Esophagus (tissue), 2 donors: ENCODE results near the gene GCM1. TPM values are rescaled to one million over a fixed set of nuclear protein-coding genes. Genes with fewer than 3 reads are reported as not detected.
A peak's percentile ranks its signal among the peaks of the same experiment; 100 is the strongest.

Experiments used
- H3K27ac ChIP-seq, 2 donors: one replicate each; pipeline ENCODE4 v1.5.1; 2013; ENCODE audit warnings: low read depth in 2 of 2, mild to moderate bottlenecking in 2 of 2, inconsistent platforms in 1 of 2, low read length in 1 of 2, moderate library complexity in 1 of 2
- H3K27me3 ChIP-seq, 2 donors: one replicate each; pipeline ENCODE4 v1.6.1; 2013; ENCODE audit warnings: low read length in 2 of 2, control low read depth in 1 of 2, mild to moderate bottlenecking in 1 of 2; ENCODE audit not compliant: insufficient read depth in 2 of 2, control insufficient read depth in 1 of 2
- H3K36me3 ChIP-seq, 2 donors: one replicate each; pipeline ENCODE4 v1.6.1; 2013; ENCODE audit warnings: low read length in 1 of 2; ENCODE audit not compliant: control insufficient read depth in 2 of 2, insufficient read depth in 2 of 2
- H3K4me1 ChIP-seq, 2 donors: one replicate each; pipeline ENCODE4 v1.6.1; 2013; ENCODE audit warnings: low read length in 1 of 2; ENCODE audit not compliant: control insufficient read depth in 2 of 2, insufficient read depth in 2 of 2
- H3K4me3 ChIP-seq, 2 donors: one replicate each; pipeline ENCODE4 v1.5.1; 2013; ENCODE audit warnings: low read length in 2 of 2, mild to moderate bottlenecking in 2 of 2, low read depth in 1 of 2, moderate library complexity in 1 of 2
- H3K9me3 ChIP-seq, 2 donors: one replicate each; pipeline ENCODE4 v1.6.1; 2013; ENCODE audit warnings: mild to moderate bottlenecking in 2 of 2, low read depth in 1 of 2, low read length in 1 of 2, moderate library complexity in 1 of 2; ENCODE audit not compliant: control insufficient read depth in 2 of 2, insufficient read depth in 1 of 2
- WGBS, 2 donors: extraction: QIAGEN DNeasy Blood & Tissue Kit; methylation state at CpG; one replicate each; pipeline ENCODE4 v1.1.7; 2013; 5-methylcytosine and 5-hydroxymethylcytosine counted together
- polyA plus RNA-seq, 2 donors: library from polyadenylated mRNA; stranded (reverse); fragments of 200-250 nt; gene quantifications; one replicate each; pipeline ENCODE4 v1.2.3, GENCODE V29; 2013
- donor health status: healthy with polysubstance abuse.
- donor health status: Bipolar disorder and iron deficiency.

GCM1 gene
- polyA plus RNA-seq, 2 donors: not detected

GRCh38 chr6:53115113-53115512, 33.5 kb downstream of the GCM1 start:
- no peak overlapping the region for H3K27ac ChIP-seq
- WGBS, 2 donors: 94% methylated on average over 1 of the region's 1 CpG
- no peak overlapping the region for H3K4me3 ChIP-seq
- H3K36me3 ChIP-seq: no peaks in the 10 kb centered on the region
- no peaks in the 10 kb centered on the region for H3K9me3 ChIP-seq
- peaks cover 0 to 3% of the 10 kb centered on the region in 2 donors for H3K4me1 ChIP-seq
- H3K27me3 ChIP-seq: no peaks in the 10 kb centered on the region

DNA sequence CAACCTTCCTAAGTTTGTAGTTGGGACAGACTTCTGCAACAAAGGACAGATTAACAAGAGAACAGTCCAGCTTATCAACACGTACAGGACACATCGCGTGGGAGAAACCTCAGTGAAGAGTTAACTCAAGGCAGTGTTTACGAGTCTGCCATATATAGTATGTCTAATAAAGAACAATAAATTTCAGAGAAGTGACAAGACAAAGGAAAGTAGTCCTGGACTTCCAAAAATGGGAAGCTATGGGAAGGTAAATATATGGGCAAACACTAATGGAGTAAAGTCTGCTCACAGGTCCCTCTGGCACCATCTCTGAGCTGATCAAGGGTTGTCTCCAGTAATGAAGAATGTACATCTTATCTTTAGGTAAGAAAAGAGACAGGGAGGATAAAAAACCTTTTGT, 34.9 kb downstream of the GCM1 start:
- H3K27me3 ChIP-seq: no peaks in the 10 kb centered on the region
- WGBS, 2 donors: 58 to 77% methylated on average over 4 of the region's 4 CpGs
- H3K9me3 ChIP-seq: no peaks in the 10 kb centered on the region
- H3K36me3 ChIP-seq: no peaks in the 10 kb centered on the region
- no peak overlapping the region for H3K4me3 ChIP-seq
- no peak overlapping the region for H3K27ac ChIP-seq
- no peaks in the 10 kb centered on the region for H3K4me1 ChIP-seq

- Histone ChIP-seq H3K4me3 (no peak overlapping the region), H3K27me3 (no peaks in the 10 kb centered on the region), H3K9me3 (no peaks in the 10 kb centered on the region), H3K27ac (peak overlapping the region in 1 of 2 donors; percentile 23), H3K36me3 (no peaks in the 10 kb centered on the region), H3K4me1 (no peaks in the 10 kb centered on the region)
- WGBS, 2 donors: 25 to 30% methylated on average over 1 of the region's 1 CpG
These were observed 35.8 kb downstream of the GCM1 start for GRCh38 chr6:53112871-53113270.

GRCh38 chr6:53112404-53112803, 36.2 kb downstream of the GCM1 start:
- H3K4me3 ChIP-seq: no peak overlapping the region
- H3K9me3 ChIP-seq: no peaks in the 10 kb centered on the region
- no peaks in the 10 kb centered on the region for H3K4me1 ChIP-seq
- H3K27me3 ChIP-seq: no peaks in the 10 kb centered on the region
- H3K27ac ChIP-seq: no peak overlapping the region
- no peaks in the 10 kb centered on the region for H3K36me3 ChIP-seq

DNA sequence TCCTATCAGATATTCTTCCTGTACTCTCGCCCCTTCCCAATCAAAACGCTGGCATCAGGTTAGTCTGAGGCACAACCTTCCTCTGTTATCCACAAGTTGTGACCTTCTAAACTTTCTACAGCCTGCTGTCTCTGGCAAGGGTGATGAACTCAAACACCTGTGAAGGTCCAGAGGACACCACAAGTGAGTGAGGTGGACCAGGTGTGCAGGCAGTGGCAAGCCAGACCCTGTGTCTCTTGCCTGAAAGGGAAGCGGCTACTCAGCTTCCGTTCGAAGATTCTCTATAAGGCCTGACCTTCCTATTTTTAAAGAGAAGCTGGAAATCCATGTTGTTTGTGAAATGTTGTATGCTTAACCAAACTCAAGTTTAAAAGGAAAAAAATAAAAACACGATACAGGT, 36.8 kb downstream of the GCM1 start:
- Histone ChIP-seq H3K36me3 (no peaks in the 10 kb centered on the region), H3K27ac (no peak overlapping the region), H3K27me3 (no peaks in the 10 kb centered on the region), H3K4me3 (no peak overlapping the region), H3K9me3 (no peaks in the 10 kb centered on the region), H3K4me1 (no peaks in the 10 kb centered on the region)
- 56 to 60% methylated on average over 6 of the region's 6 CpGs for WGBS, 2 donors

DNA sequence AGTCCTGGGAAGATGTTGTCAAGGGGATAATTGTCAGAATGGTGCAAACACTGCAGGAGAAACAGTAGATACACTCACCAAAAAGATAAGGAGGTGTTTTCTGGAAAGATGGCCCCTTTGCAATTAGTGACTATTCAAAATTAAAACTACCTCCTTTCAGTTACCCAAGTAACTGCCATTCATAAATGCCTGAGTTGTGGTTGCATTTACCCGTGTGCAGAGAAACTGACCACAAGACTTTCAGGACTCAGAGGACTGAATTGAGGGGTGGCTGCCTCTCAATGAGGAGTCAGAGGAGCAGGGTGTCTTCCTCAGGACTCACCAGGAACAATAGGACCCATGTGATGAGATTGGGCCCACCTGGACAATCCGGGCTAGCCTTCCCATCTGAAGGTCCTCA, 39.0 kb downstream of the GCM1 start:
- H3K4me1 ChIP-seq: no peaks in the 10 kb centered on the region
- H3K4me3 ChIP-seq: no peak overlapping the region
- H3K27me3 ChIP-seq: no peaks in the 10 kb centered on the region
- H3K27ac ChIP-seq: no peak overlapping the region
- no peaks in the 10 kb centered on the region for H3K9me3 ChIP-seq
- no peaks in the 10 kb centered on the region for H3K36me3 ChIP-seq
- 88% methylated on average over 2 of the region's 2 CpGs for WGBS, 2 donors

- no peak overlapping the region for H3K27ac ChIP-seq
- 71 to 75% methylated on average over 4 of the region's 4 CpGs for WGBS, 2 donors
These were observed 41.5 kb downstream of the GCM1 start for GRCh38 chr6:53107091-53107490.

DNA sequence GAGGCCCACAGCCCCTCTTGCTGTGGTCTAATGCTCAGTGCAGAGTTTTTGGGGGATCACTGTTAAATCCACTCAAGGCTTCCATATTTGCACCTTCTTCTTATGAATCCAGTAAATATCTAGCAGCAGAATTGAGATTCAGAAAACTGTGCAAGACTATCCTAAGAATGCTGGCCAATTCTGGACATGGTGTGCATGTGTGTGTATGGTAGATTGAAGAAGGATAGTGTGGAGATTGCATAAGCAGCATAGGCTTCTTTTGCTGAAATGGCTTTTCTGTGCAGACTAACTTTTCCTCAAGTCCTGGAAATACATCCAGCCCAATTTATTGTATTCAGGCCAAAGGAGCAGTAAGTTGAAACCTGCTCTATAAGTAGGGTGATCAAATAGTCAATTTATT, 43.7 kb downstream of the GCM1 start:
- peaks cover 0 to 7% of the 10 kb centered on the region in 2 donors for H3K36me3 ChIP-seq
- H3K27ac ChIP-seq: no peak overlapping the region
- no peak overlapping the region for H3K4me3 ChIP-seq
- H3K27me3 ChIP-seq: no peaks in the 10 kb centered on the region
- no peaks in the 10 kb centered on the region for H3K9me3 ChIP-seq
- no peaks in the 10 kb centered on the region for H3K4me1 ChIP-seq

More at GRCh38 chr6:53107091-53107490, 41.5 kb downstream of the GCM1 start:
- no peaks in the 10 kb centered on the region for H3K27me3 ChIP-seq
- no peaks in the 10 kb centered on the region for H3K4me1 ChIP-seq
- H3K4me3 ChIP-seq: no peak overlapping the region
- no peaks in the 10 kb centered on the region for H3K36me3 ChIP-seq
- no peaks in the 10 kb centered on the region for H3K9me3 ChIP-seq

DNA sequence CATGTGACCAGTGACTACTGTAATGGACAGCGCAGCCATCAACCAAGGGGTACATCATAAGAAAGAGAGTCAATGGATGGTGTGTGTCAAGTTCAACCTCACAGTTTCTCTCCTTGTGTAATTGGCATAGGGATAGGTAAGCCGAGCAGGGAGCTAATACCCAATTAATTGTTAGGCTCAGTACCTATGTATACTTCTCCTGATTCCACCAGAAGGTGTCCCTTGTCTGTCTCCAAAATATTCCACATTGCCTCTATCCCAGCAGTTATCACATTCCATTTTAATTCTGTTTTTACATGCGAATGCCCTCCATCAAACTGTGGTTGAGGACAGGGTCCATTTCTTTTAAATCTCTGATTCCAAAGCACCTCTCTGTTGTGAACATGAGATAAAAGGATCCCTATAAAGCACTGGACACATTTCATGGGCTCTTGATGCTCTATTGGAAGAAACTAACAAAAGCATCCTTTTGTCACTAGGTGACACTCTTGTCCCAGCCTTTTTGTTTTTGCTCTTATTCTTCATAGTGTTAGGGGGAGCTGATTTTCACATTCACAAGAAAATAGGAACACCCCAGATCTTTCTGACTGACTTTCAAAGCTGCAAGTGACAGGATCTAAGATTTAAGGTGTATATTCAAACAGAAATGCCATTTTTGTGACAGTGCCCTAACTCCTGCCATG, 44.5 kb downstream of the GCM1 start:
- Histone ChIP-seq H3K27me3 (no peaks in the 10 kb centered on the region), H3K9me3 (no peaks in the 10 kb centered on the region), H3K4me1 (no peaks in the 10 kb centered on the region), H3K27ac (no peak overlapping the region), H3K36me3 (peaks cover 0 to 8% of the 10 kb centered on the region in 2 donors), H3K4me3 (no peak overlapping the region)
- 86 to 90% methylated on average over 3 of the region's 3 CpGs for WGBS, 2 donors

DNA sequence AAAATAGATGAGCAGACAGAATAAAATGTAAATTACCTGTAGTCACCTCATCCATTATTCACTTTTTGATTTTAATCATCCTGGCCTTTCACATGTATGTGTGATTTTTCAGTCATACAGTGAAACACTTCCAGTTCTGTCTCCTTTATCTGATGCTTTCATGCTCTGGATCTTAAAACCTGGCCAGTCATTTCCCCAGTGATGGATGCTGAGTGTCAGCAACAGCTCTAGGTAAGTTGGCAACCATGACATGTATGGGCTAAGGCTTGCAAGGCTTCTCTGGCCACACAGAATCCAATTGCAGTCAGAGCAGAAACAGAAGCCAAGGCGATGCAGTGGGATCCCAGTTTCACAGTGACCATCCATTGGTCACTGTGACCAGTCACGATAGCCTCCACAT, 47.6 kb downstream of the GCM1 start:
- no peaks in the 10 kb centered on the region for H3K27me3 ChIP-seq
- H3K4me1 ChIP-seq: no peaks in the 10 kb centered on the region
- WGBS, 2 donors: 95 to 96% methylated on average over 2 of the region's 2 CpGs
- H3K27ac ChIP-seq: no peak overlapping the region
- H3K9me3 ChIP-seq: no peaks in the 10 kb centered on the region
- H3K4me3 ChIP-seq: no peak overlapping the region
- peaks cover 0 to 16% of the 10 kb centered on the region in 2 donors for H3K36me3 ChIP-seq
